DOHH2 (cell line): ENCODE data around the gene ESYT2.

ENCODE experiments used
- H3F3A ChIP-seq: fragments of 200-600 bp; sonication (generic), shearing (Covaris generic); 2 replicates; pipeline ENCODE4 v1.6.0; 2016; ENCODE audit warnings: antibody characterized with exemption, mild to moderate bottlenecking; ENCODE audit not compliant: control insufficient read depth, insufficient read depth
- H3K27ac ChIP-seq: fragments of 200-600 bp; sonication (generic); 2 replicates; pipeline ENCODE4 v1.5.1; 2014; ENCODE audit warnings: low read depth, mild to moderate bottlenecking, low read length, moderate library complexity
- H3K27me3 ChIP-seq: fragments of 200-600 bp; sonication (generic); 2 replicates; pipeline ENCODE4 v1.6.1; 2014; ENCODE audit warnings: mild to moderate bottlenecking, low read length, mixed read lengths; ENCODE audit not compliant: control insufficient read depth
- H3K36me3 ChIP-seq: fragments of 200-600 bp; sonication (generic); 2 replicates; pipeline ENCODE4 v1.6.1; 2014; ENCODE audit warnings: mild to moderate bottlenecking, low read length, moderate library complexity, mixed read lengths; ENCODE audit not compliant: control insufficient read depth
- H3K4me1 ChIP-seq: fragments of 200-600 bp; sonication (generic); 2 replicates; pipeline ENCODE4 v1.6.1; 2014; ENCODE audit warnings: mild to moderate bottlenecking, low read length, mixed read lengths; ENCODE audit not compliant: control insufficient read depth
- H3K4me2 ChIP-seq: fragments of 200-600 bp; sonication (generic); 2 replicates; pipeline ENCODE4 v1.6.0; 2014; ENCODE audit warnings: mild to moderate bottlenecking, low read length, moderate library complexity
- H3K4me3 ChIP-seq: fragments of 200-600 bp; sonication (generic); 2 replicates; pipeline ENCODE4 v1.5.1; 2014; ENCODE audit warnings: mild to moderate bottlenecking, low read length, mixed read lengths
- H3K79me2 ChIP-seq: fragments of 200-600 bp; sonication (generic); 2 replicates; pipeline ENCODE4 v1.6.1; 2014; ENCODE audit warnings: mild to moderate bottlenecking, low read length, mixed read lengths; ENCODE audit not compliant: control insufficient read depth
- H3K9me2 ChIP-seq: fragments of 200-600 bp; sonication (generic); replicated peaks from 2 replicates; pipeline ENCODE4 v1.6.1; 2014; ENCODE audit warnings: mild to moderate bottlenecking, low read length, mixed read lengths; ENCODE audit not compliant: control insufficient read depth
- H3K9me3 ChIP-seq: fragments of 200-600 bp; sonication (generic); 2 replicates; pipeline ENCODE4 v1.6.1; 2014; ENCODE audit warnings: antibody characterized with exemption, low read length, mixed read lengths; ENCODE audit not compliant: control insufficient read depth, insufficient read depth
- H4K20me1 ChIP-seq: fragments of 200-600 bp; sonication (generic); 2 replicates; pipeline ENCODE4 v1.6.0; 2014; ENCODE audit warnings: low read depth, mild to moderate bottlenecking, antibody characterized with exemption, low read length, moderate library complexity; ENCODE audit not compliant: control insufficient read depth, insufficient read depth
- CTCF ChIP-seq: fragments of 200-600 bp; sonication (generic); IDR thresholded peaks from one replicate; pipeline ENCODE4 v1.5.1; 2014; ENCODE audit warnings: antibody characterized with exemption, mild to moderate bottlenecking, low read depth, low read length; ENCODE audit not compliant: poor library complexity, severe bottlenecking
- EZH2phosphoT487 ChIP-seq: fragments of 200-600 bp; sonication (generic); IDR thresholded peaks from 2 replicates; pipeline ENCODE4 v1.6.1; 2017; ENCODE audit warnings: borderline replicate concordance, mild to moderate bottlenecking, antibody characterized with exemption, low read length, moderate library complexity, mixed read lengths

ESYT2 gene

GRCh38 chr7:158820656-158821055, 8.7 kb downstream of the ESYT2 start:
- Histone ChIP-seq H3K9me3 (no peaks in the 10 kb centered on the region), H3K36me3 (peaks cover 4% of the 10 kb centered on the region; the same call in 1 of the 2 replicates), H3K27me3 (no peaks in the 10 kb centered on the region), H3K79me2 (peaks cover 94% of the 10 kb centered on the region), H3K4me1 (peaks cover 32% of the 10 kb centered on the region), H3K4me2 (no peak overlapping the region), H4K20me1 (peaks cover 11% of the 10 kb centered on the region; the same call in 1 of the 2 replicates), H3K9me2 (no peaks in the 10 kb centered on the region), H3K4me3 (no peak overlapping the region), H3K27ac (no peak overlapping the region), H3F3A (0 out of 2 replicates have a peak, but pooled peaks cover 2% of the 10 kb centered on the region)
- TF ChIP-seq EZH2phosphoT487 = no peak
- no peak for TF ChIP-seq CTCF

- H3K4me1 ChIP-seq = peaks cover 36% of the 10 kb centered on the region
Measured at GRCh38 chr7:158819571-158820203, 9.6 kb downstream of the ESYT2 start.

GRCh38 chr7:158818325-158819213, 10.7 kb downstream of the ESYT2 start:
- Histone ChIP-seq H3K27me3 (no peaks in the 10 kb centered on the region), H3K36me3 (no peaks in the 10 kb centered on the region), H3K9me2 (no peaks in the 10 kb centered on the region), H3K4me1 (peaks cover 29% of the 10 kb centered on the region), H3K4me3 (no peak overlapping the region), H3K4me2 (peak overlapping the region; percentile 30), H3K79me2 (peaks cover 89% of the 10 kb centered on the region), H3K27ac (no peak overlapping the region), H3F3A (no peaks in the 10 kb centered on the region), H3K9me3 (no peaks in the 10 kb centered on the region), H4K20me1 (peaks cover 14% of the 10 kb centered on the region; the same call in 1 of the 2 replicates)
- TF ChIP-seq CTCF (no peak), EZH2phosphoT487 (no peak)

More at GRCh38 chr7:158819571-158820203, 9.6 kb downstream of the ESYT2 start:
- H3K27me3 ChIP-seq = no peaks in the 10 kb centered on the region
- H3K9me2 ChIP-seq = no peaks in the 10 kb centered on the region
- no peak overlapping the region for H3K4me3 ChIP-seq
- H3K79me2 ChIP-seq = peaks cover 95% of the 10 kb centered on the region
- no peak for TF ChIP-seq EZH2phosphoT487
- TF ChIP-seq CTCF = no peak
- H3K4me2 ChIP-seq = no peak overlapping the region
- H3F3A ChIP-seq = no peaks in the 10 kb centered on the region
- H3K27ac ChIP-seq = no peak overlapping the region
- H4K20me1 ChIP-seq = peaks cover 14% of the 10 kb centered on the region; the same call in 1 of the 2 replicates
- H3K9me3 ChIP-seq = no peaks in the 10 kb centered on the region
- no peaks in the 10 kb centered on the region for H3K36me3 ChIP-seq
